Measurements from ENCODE around the gene POLE2. TPM values are rescaled to one million over a fixed set of nuclear protein-coding genes. Genes with fewer than 3 reads are reported as not detected.

POLE2 gene
- total and polyA plus RNA-seq, 4 donors: 2.2 to 15.6 (median 3.7) TPM

- 91% methylated on average over 3 of the region's 3 CpGs for WGBS, 2 donors
- DNase-seq: no peak
- H3K27me3 ChIP-seq (ENCODE audit: control insufficient read depth in 3 of 3, insufficient read depth in 3 of 3, low read length in 2 of 3): no peaks in the 10 kb centered on the region
- no peak overlapping the region for H3K9ac ChIP-seq (ENCODE audit: insufficient read depth in 1 of 2, low read length in 2 of 2)
- H3K4me3 ChIP-seq: no peak overlapping the region
- H3K9me3 ChIP-seq (ENCODE audit: control insufficient read depth in 4 of 4, insufficient read depth in 3 of 4, low read length in 3 of 4): no peaks in the 10 kb centered on the region
- H3K36me3 ChIP-seq (ENCODE audit: control insufficient read depth in 4 of 4, insufficient read depth in 4 of 4, low read length in 4 of 4): peaks cover 0 to 14% (median 5%) of the 10 kb centered on the region in 4 donors
- TF ChIP-seq CTCF (IDR thresholded peaks at IDR 0.05; ENCODE audit: control extremely low read depth, extremely low read depth): no peak
- H3K4me1 ChIP-seq (ENCODE audit: control insufficient read depth in 5 of 5, insufficient read depth in 5 of 5, low read length in 5 of 5): peaks cover 0 to 11% (median 4%) of the 10 kb centered on the region in 5 donors
- no peak for ATAC-seq (ENCODE audit: insufficient read depth, low FRiP score)
- no peak overlapping the region for H3K27ac ChIP-seq (ENCODE audit: low read depth in 1 of 2, low read length in 1 of 2)
Measured at GRCh38 chr14:49637534-49638078, 50.4 kb downstream of the POLE2 start.

- H3K27ac ChIP-seq (ENCODE audit: low read depth in 1 of 2, low read length in 1 of 2): no peak overlapping the region
Measured at GRCh38 chr14:49636866-49637265, 51.1 kb downstream of the POLE2 start.

GRCh38 chr14:49634547-49635334 is 53.3 kb downstream of the POLE2 start, which contains the start of gene DNAAF2:
DNAAF2 (minus strand) TSS chr14:49635244; CDS start chr14:49635149, 95 bp downstream.
- H3K27ac ChIP-seq (ENCODE audit: low read depth in 1 of 2, low read length in 1 of 2): peak within 1 kb of the TSS; percentile 86 to 98
- H3K27me3 ChIP-seq (ENCODE audit: control insufficient read depth in 3 of 3, insufficient read depth in 3 of 3, low read length in 2 of 3): no peaks in the 10 kb centered on the region
- peak; percentile 82 to 88 (median 87) for DNase-seq
- peak within 1 kb of the TSS; percentile 70 to 85 for H3K9ac ChIP-seq (ENCODE audit: insufficient read depth in 1 of 2, low read length in 2 of 2)
- no peak for TF ChIP-seq CTCF (IDR thresholded peaks at IDR 0.05; ENCODE audit: control extremely low read depth, extremely low read depth)
- H3K4me1 ChIP-seq (ENCODE audit: control insufficient read depth in 5 of 5, insufficient read depth in 5 of 5, low read length in 5 of 5): peaks cover 2 to 21% (median 7%) of the 10 kb centered on the region in 5 donors
- H3K4me3 ChIP-seq: peak within 1 kb of the TSS; percentile 86
- no peaks in the 10 kb centered on the region for H3K9me3 ChIP-seq (ENCODE audit: control insufficient read depth in 4 of 4, insufficient read depth in 3 of 4, low read length in 3 of 4)
- peaks cover 0 to 14% (median 5%) of the 10 kb centered on the region in 4 donors for H3K36me3 ChIP-seq (ENCODE audit: control insufficient read depth in 4 of 4, insufficient read depth in 4 of 4, low read length in 4 of 4)
- 1% methylated on average over 67 to 80 of the region's 80 CpGs for WGBS, 2 donors
- peak; percentile 56 for ATAC-seq (ENCODE audit: insufficient read depth, low FRiP score)

More at GRCh38 chr14:49636866-49637265, 51.1 kb downstream of the POLE2 start:
- ATAC-seq (ENCODE audit: insufficient read depth, low FRiP score) (no peak), DNase-seq (no peak)
- Histone ChIP-seq H3K4me3 (no peak overlapping the region), H3K9ac (ENCODE audit: insufficient read depth in 1 of 2, low read length in 2 of 2) (no peak overlapping the region), H3K36me3 (ENCODE audit: control insufficient read depth in 4 of 4, insufficient read depth in 4 of 4, low read length in 4 of 4) (peaks cover 0 to 14% (median 5%) of the 10 kb centered on the region in 4 donors), H3K9me3 (ENCODE audit: control insufficient read depth in 4 of 4, insufficient read depth in 3 of 4, low read length in 3 of 4) (no peaks in the 10 kb centered on the region), H3K4me1 (ENCODE audit: control insufficient read depth in 5 of 5, insufficient read depth in 5 of 5, low read length in 5 of 5) (peaks cover 0 to 14% (median 4%) of the 10 kb centered on the region in 5 donors), H3K27me3 (ENCODE audit: control insufficient read depth in 3 of 3, insufficient read depth in 3 of 3, low read length in 2 of 3) (no peaks in the 10 kb centered on the region)
- TF ChIP-seq CTCF (IDR thresholded peaks at IDR 0.05; ENCODE audit: control extremely low read depth, extremely low read depth): no peak
- WGBS, 2 donors: 95 to 100% methylated on average over 1 of the region's 1 CpG

Measured in lung (tissue), 12 donors.